HG03039 (cell line): Measurements from ENCODE around the gene C2orf81.

Experiments
- ATAC-seq: cut with Tn5 transposase; IDR thresholded peaks from one replicate; pipeline ENCODE4 v1.9.1; 2021; ENCODE audit warnings: mild to moderate bottlenecking, moderate library complexity; ENCODE audit not compliant: unreplicated experiment

Gene C2orf81

DNA sequence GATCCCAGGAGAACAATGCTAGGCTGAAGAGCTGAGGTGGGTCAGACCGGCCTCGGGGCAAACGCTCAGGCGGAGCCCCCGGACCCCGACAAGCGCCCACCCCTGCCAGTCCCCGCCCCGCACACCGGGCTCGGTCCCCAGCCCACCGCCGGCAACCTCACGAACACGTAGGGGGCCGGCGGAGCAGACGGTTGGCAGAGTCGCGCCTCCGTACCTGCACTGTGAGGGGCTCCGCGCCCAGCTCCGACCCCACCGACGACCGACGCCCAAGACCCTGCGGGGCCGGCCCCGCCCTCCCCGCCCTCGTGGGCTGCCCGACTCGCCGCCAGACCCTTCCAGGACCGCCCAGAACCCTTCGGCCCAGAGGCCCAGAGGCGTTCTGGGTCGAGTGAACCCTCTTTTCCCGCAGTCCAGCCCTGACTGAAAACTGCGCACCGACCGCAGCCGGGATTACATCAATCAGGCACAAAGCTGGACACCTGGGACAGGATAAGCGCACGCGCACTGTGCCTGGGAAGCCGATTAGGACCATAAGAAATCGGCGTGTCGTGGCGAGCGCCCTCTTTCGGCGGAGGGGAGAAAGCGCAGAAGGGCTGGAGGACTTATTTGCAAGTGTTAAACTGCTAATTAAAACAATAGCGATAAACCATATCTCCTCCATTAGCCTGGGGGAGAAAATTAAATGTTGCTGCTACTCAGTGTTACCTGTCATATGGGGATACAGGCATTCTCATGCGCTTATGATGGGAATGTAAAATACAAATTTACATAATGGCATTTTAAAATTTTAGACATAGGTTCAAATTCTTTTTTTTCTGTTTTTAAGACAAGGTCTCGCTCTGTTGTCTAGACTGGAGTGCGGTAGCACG, 29.6 kb downstream of the C2orf81 start:
- ATAC-seq = peak; percentile 59

DNA sequence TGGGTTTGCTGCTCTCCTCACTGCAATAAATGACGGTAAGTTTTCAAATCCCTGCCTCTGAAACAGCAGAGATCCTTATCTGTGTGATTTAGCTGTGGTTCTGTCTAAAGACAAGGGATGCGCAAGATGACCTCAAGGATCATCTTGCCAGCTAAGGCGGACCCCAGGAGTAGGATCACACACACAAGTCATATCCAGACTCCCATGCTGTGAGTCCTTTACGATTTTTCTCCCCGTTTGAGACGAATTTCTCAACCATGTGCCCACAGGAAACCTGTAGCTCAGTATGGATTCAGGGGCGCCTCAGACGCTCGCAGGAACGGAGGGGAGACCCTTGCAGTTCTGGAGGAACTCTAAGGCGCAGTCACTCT, 30.2 kb downstream of the C2orf81 start:
- peak; percentile 16 for ATAC-seq

DNA sequence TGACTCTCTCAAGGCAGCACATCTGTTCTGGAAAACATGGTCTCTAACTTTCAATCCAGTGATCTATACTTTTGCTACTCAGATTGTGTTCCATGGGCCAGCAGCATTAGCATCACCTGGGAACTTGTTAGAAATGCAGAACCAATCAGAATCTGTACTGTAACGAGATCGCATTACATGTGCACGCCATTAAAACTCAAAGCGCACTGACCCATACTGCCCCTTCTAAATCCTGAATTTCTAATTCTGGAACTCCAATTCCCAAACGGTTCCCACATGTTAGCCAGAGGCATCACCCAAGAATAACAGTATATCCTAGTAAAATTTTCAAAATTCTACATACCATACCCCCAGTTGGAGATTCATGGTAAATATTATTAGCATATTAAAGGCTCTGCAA, 30.8 kb downstream of the C2orf81 start:
- ATAC-seq = no peak

DNA sequence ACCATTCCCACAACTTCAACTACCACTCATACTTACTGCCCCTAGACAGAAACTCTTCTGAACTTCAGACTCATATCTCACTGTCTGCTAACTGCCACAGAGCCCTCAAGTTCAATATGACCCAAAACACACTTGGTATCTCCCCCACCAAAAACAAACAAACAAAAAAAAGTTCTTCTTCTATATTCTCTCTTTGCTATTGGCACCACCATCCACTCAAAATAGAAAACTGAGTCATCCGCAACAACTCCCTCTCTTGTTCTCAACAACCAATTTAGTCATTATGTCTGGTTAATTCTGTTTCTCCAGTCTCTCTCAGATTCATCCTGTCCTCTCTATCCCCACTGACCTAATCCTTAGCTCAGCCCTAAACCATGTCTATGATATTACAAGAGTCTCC, 34.1 kb downstream of the C2orf81 start:
- no peak for ATAC-seq

DNA sequence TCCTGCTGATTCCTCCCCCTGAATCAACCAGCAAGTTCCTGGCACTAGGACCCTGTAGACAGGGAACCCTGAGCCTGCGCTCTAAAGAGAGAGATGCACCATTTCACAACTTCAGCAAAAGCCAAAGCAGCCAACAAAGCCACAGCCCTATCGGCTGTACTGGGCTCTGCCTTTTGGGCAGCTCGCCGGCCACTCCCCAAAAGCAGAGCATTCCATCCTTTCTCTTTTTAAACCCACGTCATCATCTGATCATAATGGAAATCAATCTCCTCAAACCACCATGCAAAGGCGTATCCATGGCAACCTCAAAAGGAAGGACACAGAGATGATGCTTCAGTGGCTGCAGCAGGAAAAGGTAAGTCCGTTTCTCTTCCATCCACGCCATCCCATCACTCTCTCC, 36.0 kb downstream of the C2orf81 start:
- ATAC-seq = no peak

DNA sequence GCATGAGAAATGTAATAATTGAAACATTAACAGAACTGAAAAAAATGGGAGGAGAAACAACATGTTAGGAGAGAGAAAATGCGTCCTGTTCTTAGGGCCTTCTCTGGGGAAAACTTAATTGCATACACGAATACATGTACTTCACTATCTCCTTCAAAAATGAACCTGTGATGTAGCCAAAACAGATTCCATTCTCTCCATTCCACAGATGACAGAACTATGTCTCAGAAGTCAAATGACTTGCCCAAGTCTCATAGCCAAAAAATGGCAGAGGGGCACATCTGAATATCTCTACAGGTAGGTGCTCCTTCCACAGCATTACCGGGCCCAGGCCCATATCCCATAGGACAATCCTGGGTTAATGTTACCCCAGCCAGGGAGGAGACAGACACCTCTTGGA, 37.4 kb downstream of the C2orf81 start:
- ATAC-seq = no peak

DNA sequence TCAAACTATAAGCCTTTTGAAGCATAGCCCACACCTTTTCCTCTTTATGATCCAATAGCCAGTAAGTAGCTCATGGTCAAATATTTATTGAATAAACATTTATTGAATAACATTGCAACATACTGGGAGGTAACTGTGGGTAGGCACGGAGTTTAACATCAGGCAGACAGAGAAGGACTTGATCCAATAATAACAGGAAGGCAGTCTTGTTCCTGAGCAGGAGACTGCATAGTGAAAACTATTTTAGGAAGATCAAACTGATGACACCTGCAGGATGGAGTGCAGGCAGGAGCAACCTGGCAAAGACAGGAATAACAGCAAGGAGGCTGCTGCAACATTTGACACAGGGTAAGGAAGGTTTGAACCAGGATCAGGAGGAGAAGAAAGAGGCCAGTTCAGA, 38.2 kb downstream of the C2orf81 start:
- ATAC-seq = no peak

DNA sequence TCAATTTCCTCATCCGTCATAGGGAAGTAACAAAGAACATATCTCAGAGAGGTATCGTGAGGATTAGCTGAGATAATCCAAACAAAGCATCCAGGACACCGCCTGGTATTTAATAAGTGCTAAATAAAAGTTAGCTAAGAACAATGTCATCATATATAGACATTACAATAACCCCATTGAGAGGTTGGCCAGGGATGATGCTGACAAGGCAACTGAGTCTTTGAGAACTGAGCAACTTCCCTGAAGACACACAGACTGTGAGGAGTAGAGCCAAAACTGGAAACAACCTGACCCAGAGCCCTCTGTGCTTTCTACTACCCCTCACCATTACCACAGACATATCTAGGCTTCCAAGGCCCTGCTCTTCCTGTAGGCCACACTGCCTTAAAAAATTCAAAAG, 39.7 kb downstream of the C2orf81 start:
- no peak for ATAC-seq

DNA sequence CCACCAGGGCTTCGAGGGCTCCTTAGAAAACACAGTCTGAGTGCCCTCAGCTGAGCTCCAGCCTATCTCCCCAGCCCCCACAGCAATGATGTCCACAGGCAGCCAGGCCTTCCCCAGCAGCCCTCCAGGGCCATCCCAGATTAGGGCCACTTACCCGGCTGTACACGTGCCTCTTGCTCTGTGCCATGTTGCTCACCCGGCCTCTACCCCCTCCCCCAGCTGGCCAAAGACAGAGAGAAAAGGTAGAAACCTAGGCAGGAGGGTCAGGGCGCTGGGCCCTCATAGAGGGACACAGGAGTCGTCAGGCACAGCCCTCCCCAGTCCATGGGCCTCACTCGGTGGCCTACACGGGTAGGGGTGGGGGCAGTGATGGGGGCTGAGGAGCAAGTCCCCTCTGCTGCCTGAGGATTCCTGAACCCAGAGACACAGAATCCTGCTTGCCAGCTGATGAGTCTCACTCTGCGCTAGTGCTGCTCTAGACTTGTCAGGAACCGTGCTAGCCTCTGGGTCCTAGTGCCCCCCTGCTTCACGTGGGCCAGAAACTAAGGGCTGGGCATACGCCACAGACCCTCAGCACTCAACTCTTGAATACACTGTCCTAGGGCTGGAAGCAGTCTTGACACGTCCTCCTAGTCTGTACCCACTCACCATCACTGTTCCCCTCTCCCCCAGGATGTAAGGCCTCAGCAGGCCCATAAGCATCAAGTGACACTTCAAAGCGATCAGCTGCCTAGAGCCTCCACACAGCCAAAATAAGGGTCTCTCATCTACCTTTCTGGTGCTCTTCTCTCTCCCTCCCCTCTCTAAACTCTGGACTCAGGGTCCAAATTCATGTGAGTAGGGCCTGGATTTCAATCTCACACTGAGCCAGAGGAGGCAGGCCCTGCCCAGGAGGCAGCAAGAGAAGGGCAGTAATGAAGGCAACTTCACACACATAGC, 41.3 kb downstream of the C2orf81 start, which contains the start of gene DCTN1:
Gene DCTN1 (minus strand): TSS at position 461 of the 939 bp plus-strand sequence. CDS start 274 bp downstream, at position 187.
- ATAC-seq = no peak

DNA sequence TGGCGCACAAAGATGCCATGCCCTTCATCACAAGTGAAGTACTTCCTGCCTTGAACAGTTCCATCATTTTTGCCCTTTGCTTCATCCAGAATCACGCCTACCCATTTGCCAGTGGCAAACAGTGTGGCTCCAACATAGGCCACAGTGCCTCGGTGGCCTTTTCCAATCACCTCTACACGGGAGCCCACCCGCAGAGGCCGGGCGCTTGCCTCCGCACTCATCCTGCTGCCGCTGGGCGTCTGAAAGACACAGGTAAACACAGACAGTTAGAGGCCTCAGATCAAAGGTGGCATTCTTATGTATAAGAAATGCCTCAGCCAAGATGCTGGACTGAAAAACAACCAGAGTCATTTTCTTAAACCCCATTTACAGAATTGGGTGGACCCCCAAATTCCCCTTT, 43.4 kb downstream of the C2orf81 start:
- no peak for ATAC-seq

DNA sequence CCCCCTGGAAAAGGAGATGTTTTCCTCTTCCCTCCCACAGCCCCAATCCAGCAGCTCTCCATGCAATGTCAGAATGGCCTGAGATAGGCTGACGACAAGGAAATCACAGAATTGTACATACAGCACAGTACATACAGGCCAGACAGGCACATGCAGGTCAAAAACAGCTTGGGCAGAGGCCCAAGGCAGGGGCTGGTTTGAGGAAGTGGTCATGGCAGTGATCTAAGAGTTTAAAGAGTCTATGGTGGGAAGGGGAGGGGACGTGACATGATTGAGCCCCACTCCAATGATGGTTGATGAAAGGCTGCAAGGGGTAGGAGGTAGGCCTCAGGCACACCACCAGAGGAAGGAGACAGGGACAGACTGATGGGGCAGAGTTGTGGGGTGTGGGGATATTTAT, 45.6 kb downstream of the C2orf81 start:
- ATAC-seq = no peak

DNA sequence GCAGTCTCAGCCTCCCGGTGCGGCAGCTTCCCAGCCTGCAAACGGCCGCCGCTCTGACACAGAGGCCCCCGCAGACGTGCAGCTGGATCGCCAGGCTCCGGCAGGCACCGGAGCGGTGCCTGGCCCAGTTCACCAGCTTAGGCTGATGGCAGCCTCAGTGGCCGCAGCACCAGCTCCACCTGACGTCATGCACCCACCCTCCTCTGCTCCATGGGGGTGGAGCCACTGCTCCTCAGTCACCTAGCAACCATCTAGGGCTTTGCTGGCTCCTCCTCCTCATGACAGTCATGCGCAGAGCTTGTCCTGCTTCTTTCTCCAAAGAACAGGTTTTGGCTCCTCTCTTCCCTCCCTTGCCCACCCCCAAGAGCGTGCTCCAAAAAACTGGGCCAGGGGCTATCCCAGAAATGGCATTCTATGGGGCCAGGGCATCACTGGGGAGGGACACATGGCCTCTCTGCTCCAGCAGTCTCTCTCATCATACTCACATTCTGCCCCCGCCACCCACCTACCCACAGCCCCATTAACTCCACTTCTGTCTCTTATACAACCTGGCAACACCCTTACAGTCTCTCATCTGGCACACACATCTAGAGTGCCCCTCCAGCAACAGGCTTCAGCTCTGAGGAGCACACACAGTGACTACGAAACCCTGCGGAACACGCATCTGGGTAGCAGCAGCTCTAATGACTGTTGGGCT, 46.8 kb downstream of the C2orf81 start:
- no peak for ATAC-seq

DNA sequence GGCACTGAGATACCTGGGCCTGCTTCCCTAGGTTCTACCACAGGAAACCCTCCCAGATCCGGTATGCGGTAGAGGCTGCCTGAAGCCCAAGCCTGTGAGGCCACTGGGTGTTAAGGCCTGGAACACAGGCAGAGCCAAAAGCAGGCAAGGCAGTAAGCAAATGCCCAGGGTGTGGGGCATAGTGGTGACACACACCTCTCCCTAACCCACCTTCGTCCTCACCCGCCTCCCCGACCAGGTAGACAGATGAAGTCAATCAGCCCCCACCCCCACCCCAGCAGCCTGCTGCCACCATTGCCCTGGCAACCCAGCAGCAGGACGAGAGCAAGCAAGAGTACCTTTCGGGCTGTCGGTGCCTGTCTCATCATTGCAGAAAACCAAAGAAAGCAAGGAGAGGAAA, 47.4 kb downstream of the C2orf81 start:
- ATAC-seq = no peak

DNA sequence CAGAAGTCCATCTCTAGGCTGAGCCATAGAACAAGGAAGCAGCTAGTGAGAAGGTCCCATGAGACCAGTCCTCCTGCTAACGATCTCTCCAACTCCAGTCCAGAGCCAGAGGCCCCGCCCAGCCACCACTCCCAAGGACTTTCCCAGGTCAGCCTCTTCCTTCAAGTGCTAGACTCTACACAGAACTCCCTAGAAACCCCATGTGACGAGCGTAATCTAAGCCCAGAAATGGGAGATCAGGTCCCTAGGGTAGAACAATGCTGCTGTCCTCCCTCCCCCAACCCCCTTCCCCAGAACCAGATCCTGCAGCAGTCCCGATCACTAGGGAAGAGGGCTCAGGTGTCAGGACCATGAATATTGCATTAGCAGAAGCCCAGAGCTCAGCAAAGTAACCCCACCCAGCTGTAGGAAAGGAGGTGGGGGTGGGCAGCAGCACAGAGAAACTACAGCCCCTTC, 48.2 kb downstream of the C2orf81 start:
- no peak for ATAC-seq

DNA sequence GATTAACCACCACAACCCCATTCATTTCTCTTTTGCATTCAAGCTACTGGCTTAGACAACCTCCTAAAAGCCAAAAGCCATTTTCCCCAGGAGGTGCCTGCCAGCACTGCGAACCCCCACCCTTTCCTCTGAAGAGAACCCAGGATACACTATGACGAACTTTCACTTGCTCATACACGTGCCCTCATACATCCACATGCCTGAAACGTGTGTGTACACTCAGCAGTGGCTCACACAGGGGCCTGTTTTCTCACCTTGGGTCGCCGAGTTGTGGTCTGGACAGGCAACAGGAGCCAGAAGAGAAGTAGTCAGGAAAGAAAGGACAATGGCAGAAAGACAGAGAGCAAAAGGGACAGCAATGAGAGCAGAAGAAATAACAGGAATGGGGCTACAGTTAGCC, 48.7 kb downstream of the C2orf81 start:
- no peak for ATAC-seq

DNA sequence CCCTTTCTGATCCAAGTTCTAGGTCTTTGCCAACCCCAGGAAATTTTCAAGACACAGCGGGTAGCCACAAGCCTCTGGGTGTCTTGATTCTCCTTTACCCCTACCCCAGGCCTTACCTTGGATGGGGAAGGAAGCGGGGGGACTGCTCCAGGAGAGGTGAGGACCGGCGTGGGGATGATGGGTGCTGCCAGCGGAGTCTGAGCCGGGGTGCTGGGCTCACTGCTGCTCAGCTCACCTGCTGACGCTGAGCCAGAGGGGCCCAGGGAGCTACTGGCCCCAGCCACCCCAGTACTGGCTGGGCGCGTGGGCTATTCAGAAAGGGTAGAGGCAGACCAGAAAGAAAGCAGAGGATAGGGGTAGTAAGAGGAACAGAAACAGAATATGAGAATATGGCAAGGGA, 50.0 kb downstream of the C2orf81 start:
- no peak for ATAC-seq

DNA sequence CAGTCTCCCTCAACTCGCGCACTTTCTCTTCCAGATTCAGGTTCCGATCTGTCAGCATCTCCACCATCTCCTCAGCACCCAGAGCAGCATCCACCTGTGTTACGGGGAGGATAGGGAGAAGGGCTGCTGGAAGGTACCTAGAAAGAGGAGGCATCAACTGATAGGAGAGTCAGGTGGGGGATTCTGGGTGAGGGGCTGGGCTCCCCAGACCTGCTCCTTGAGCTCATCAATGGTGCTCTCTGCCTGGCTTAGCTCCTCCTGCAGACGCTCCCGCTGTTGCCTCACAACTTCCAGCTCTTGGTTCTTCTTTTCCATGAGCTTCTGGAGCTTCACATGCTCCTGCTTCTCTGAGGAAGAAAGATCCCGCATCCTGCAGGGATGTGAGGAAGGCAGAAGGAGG, 51.4 kb downstream of the C2orf81 start:
- ATAC-seq = no peak

DNA sequence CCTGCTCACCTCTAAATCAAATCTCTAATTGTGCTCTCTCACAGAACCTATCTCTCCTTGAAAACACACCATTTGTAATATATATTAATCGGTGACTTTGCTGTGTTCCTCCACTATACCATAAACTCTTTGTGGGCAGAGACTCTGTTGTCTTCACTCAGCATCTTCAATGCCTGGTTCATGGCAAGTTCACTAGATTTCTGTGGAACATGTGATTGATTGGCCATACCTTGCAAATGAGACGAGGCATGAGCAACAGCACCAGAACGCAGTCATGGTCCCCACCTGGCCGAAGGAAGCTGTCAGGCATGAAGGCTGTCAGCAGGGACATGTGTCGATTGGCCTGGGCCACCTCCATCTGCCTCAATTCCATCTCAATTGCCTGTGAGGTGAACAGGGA, 52.9 kb downstream of the C2orf81 start:
- no peak for ATAC-seq

DNA sequence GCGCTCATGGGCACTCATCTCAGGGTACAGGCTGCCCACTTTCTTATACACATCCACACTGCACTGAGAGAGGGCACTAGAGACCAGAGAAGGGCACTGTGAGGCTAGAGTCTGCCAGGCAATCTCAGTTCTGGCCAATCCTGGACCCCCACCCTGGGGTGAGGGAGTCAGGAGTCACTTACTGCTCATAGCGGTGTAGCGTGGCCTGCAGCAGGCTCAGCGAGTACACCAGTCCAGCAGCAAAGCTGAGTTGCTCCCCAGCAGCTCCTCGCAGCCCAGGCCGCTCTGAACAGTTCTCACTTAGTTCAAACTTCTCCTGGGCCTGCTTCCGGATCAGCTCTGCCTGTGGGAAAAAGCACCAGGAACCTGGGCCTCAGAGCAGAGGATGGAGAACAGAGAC, 53.6 kb downstream of the C2orf81 start:
- no peak for ATAC-seq

DNA sequence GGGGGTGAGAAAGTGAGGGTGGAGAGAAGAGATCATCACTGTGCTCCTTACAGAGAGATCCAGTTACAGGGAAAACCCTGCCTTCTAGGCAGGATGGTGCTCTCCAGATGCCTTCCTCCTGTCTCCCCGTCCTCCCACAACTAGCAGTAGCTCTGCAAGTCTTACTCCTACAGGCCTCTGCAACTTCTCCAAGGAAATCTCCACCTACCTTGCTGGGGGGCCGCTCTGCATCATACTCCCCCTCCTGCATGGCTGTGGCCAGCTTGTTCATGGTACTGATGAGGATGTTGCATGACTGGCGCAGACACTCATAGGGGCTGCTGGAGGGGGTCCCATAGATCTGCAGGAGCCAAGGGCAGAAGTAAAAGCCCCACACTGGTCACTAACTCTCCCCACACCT, 55.4 kb downstream of the C2orf81 start:
- ATAC-seq = no peak
